H1 (cell line): ENCODE measurements around the gene WWC2.

Experiments used
- ATF3 ChIP-seq: IDR thresholded peaks from 2 replicates; pipeline ENCODE4 v1.6.1; 2011; ENCODE audit warnings: low read depth, mild to moderate bottlenecking, low read length; ENCODE audit not compliant: insufficient read depth
- CTCF ChIP-seq, 3 experiments: IDR thresholded peaks; 1 replicate in 2 of 3; 2 replicates in 1 of 3; pipeline versions ENCODE4 v1.5.1 to v1.6.1; 2011; ENCODE audit warnings: low read length in 3 of 3, mild to moderate bottlenecking in 3 of 3, inconsistent platforms in 2 of 3, low read depth in 1 of 3, moderate library complexity in 1 of 3; ENCODE audit not compliant: insufficient read depth in 1 of 3; ENCODE audit errors: control extremely low read depth in 1 of 3
- EP300 ChIP-seq, 2 experiments: IDR thresholded peaks; 1 replicate in 1 of 2; 2 replicates in 1 of 2; pipeline ENCODE4 v1.6.1; 2011 to 2012; ENCODE audit warnings: low read depth in 2 of 2, low read length in 2 of 2, mild to moderate bottlenecking in 2 of 2, borderline replicate concordance in 1 of 2, inconsistent platforms in 1 of 2, moderate library complexity in 1 of 2
- GABPA ChIP-seq: IDR thresholded peaks from 2 replicates; pipeline ENCODE4 v1.6.1; 2011; ENCODE audit warnings: mild to moderate bottlenecking, low read length, moderate library complexity, borderline replicate concordance; ENCODE audit not compliant: insufficient read depth
- KDM1A ChIP-seq: fragments of 200-600, 300-600 bp; sonication (generic); IDR thresholded peaks from 2 replicates; pipeline ENCODE4 v1.7.1; 2016; ENCODE audit warnings: mild to moderate bottlenecking, low read length, borderline replicate concordance
- POLR2A ChIP-seq, 2 experiments: IDR thresholded peaks; 1 replicate in 1 of 2; 2 replicates in 1 of 2; pipeline ENCODE4 v1.6.1; 2011; ENCODE audit warnings: low read depth in 2 of 2, low read length in 2 of 2, mild to moderate bottlenecking in 2 of 2; ENCODE audit errors: control extremely low read depth in 1 of 2
- SP2 ChIP-seq: IDR thresholded peaks from 2 replicates; pipeline ENCODE4 v1.6.1; 2012; ENCODE audit warnings: mild to moderate bottlenecking, low read length, inconsistent platforms
- TAF1 ChIP-seq: IDR thresholded peaks from 2 replicates; pipeline ENCODE4 v1.6.1; 2011; ENCODE audit warnings: mild to moderate bottlenecking, low read depth, low read length
- TAF7 ChIP-seq: optimal IDR thresholded peaks from 2 replicates; pipeline ENCODE3; 2011; ENCODE audit warnings: low read depth, mild to moderate bottlenecking, inconsistent platforms, low read length, moderate library complexity, borderline replicate concordance
- TF ChIP-seq, protein P1 (sequence below): IDR thresholded peaks from 2 replicates; pipeline ENCODE4 v1.6.1; 2012; ENCODE audit warnings: inconsistent platforms

DNA sequence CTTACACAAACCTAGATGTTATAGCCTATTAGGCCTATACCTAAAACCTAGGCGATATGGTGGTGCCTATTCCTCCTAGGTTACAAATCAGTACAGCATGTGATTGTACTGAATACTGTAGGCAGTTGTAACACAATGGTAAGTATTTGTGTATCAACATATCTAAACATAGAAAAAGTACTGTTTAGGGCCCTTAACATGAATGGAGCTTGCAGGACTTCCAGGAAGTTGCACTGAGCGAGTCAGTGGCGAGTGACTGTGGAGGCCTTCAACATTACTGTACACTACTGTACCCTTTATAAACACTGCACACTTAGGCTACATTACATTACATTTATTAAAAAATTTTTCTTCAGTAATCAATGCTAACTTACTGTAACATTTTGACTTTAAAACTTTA lies 37.8 kb downstream of the WWC2 start:
- TF ChIP-seq CTCF (IDR thresholded peaks at IDR 0.05; ENCODE audit: control extremely low read depth in 1 of 3, insufficient read depth in 1 of 3, low read depth in 1 of 3, low read length in 3 of 3) = no peak
- TF ChIP-seq, protein P1, sequence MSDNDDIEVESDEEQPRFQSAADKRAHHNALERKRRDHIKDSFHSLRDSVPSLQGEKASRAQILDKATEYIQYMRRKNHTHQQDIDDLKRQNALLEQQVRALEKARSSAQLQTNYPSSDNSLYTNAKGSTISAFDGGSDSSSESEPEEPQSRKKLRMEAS = no peak
- no peak for TF ChIP-seq TAF7
- no peak for TF ChIP-seq SP2
- TF ChIP-seq POLR2A (IDR thresholded peaks at IDR 0.05; ENCODE audit: control extremely low read depth in 1 of 2, low read depth in 2 of 2, low read length in 2 of 2) = no peak
- TF ChIP-seq TAF1 = no peak
- TF ChIP-seq GABPA = no peak
- no peak for TF ChIP-seq ATF3
- no peak for TF ChIP-seq KDM1A
- TF ChIP-seq EP300 (IDR thresholded peaks at IDR 0.05; ENCODE audit: borderline replicate concordance in 1 of 2, low read depth in 2 of 2, low read length in 2 of 2) = no peak
